DND-41 (cell line): ENCODE results near the gene PDCD11.

Experiments used
- ATAC-seq: fragments of 200-7000 bp; cut with Tn5 transposase; 3 replicates; pipeline ENCODE4 v1.9.1; 2021; ENCODE audit warnings: low read depth; ENCODE audit not compliant: insufficient read depth
- DNase-seq: peaks from one replicate; pipeline ENCODE4 v3.0.0-alpha.2; 2020
- H2AFZ ChIP-seq: 2 replicates; pipeline ENCODE4 v1.6.0; 2012; ENCODE audit warnings: low read depth, low read length
- H3K27ac ChIP-seq: 2 replicates; pipeline ENCODE4 v1.5.1; 2012; ENCODE audit warnings: low read length, inconsistent platforms
- H3K27me3 ChIP-seq: fragments of 200-600 bp; sonication (generic); 2 replicates; pipeline ENCODE4 v1.6.0; 2012; ENCODE audit warnings: low read length, mild to moderate bottlenecking, inconsistent platforms; ENCODE audit not compliant: insufficient read depth, poor library complexity
- H3K36me3 ChIP-seq: 2 replicates; pipeline ENCODE4 v1.5.1; 2012; ENCODE audit warnings: low read length, inconsistent platforms; ENCODE audit not compliant: insufficient read depth
- H3K4me1 ChIP-seq: 2 replicates; pipeline ENCODE4 v1.5.1; 2012; ENCODE audit warnings: mild to moderate bottlenecking, low read length; ENCODE audit not compliant: insufficient read depth
- H3K4me2 ChIP-seq: 2 replicates; pipeline ENCODE4 v1.6.0; 2012; ENCODE audit warnings: mild to moderate bottlenecking, moderate library complexity, low read length, inconsistent platforms; ENCODE audit not compliant: insufficient read depth
- H3K4me3 ChIP-seq, 2 experiments: fragments of 200-600 bp in 1 of 2; shearing (Covaris generic) in 1 of 2; 2 replicates each; pipeline ENCODE4 v1.5.1; 2012 to 2016; ENCODE audit warnings: inconsistent platforms in 2 of 2, low read length in 2 of 2, mild to moderate bottlenecking in 2 of 2, low read depth in 1 of 2, moderate library complexity in 1 of 2
- H3K79me2 ChIP-seq: 2 replicates; pipeline ENCODE4 v1.6.0; 2012; ENCODE audit warnings: low read length, inconsistent platforms; ENCODE audit not compliant: insufficient read depth
- H3K9ac ChIP-seq: 2 replicates; pipeline ENCODE4 v1.6.0; 2012; ENCODE audit warnings: low read depth, mild to moderate bottlenecking, inconsistent platforms, low read length, moderate library complexity
- H3K9me3 ChIP-seq: 2 replicates; pipeline ENCODE4 v1.5.1; 2012; ENCODE audit warnings: low read length, moderate library complexity, mild to moderate bottlenecking, inconsistent platforms; ENCODE audit not compliant: insufficient read depth, severe bottlenecking
- H4K20me1 ChIP-seq: 2 replicates; pipeline ENCODE4 v1.6.0; 2012; ENCODE audit warnings: low read length; ENCODE audit not compliant: insufficient read depth
- EZH2 ChIP-seq: IDR thresholded peaks from 3 replicates; pipeline ENCODE4 v1.6.1; 2012; ENCODE audit warnings: borderline replicate concordance, low read depth, mild to moderate bottlenecking, moderate library complexity, low read length, inconsistent platforms; ENCODE audit not compliant: severe bottlenecking
- TF ChIP-seq, protein P1 (sequence below): IDR thresholded peaks from 2 replicates; pipeline ENCODE4 v1.5.1; 2012; ENCODE audit warnings: borderline replicate concordance, low read length, moderate library complexity, mild to moderate bottlenecking; ENCODE audit not compliant: poor library complexity, severe bottlenecking; ENCODE audit errors: extremely low read depth

The PDCD11 gene

DNA sequence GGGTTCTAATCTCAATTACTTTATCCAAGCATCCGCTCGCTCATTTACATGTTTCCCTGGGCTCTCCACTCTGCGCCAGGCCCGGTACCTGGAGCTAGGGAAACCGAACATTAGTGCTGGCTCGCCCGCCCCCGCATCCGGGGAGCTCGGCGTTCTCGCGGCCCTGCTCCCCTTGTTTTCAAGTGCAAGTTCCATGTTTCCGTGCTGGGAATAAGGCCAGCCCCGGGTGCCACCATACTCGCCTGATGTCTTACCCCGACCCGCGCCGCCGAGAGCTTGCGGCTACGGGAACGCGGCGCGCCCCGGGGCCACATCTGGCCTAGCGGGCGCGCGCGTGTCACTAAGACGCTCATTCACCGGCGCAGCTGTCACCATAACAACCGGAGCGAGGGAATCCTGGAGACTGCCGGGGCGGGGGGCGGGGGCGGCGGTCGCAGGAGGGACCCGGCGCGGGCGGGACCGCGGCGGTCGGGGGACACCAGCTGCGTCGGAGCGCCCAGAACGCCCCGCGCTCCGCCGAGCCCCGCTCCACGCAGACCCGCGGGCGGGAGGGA lies 97.0 kb downstream of the PDCD11 start, which contains the start of gene NEURL1:
Gene NEURL1, plus strand, starts transcription at position 344 of the 554 bp plus-strand sequence. CDS start 683 bp downstream, outside the sequence.
- H3K36me3 ChIP-seq = no peaks in the 10 kb centered on the region
- DNase-seq (no peak), ATAC-seq (no peak)
- H4K20me1 ChIP-seq = no peaks in the 10 kb centered on the region
- no peak for TF ChIP-seq EZH2
- TF ChIP-seq, protein P1, sequence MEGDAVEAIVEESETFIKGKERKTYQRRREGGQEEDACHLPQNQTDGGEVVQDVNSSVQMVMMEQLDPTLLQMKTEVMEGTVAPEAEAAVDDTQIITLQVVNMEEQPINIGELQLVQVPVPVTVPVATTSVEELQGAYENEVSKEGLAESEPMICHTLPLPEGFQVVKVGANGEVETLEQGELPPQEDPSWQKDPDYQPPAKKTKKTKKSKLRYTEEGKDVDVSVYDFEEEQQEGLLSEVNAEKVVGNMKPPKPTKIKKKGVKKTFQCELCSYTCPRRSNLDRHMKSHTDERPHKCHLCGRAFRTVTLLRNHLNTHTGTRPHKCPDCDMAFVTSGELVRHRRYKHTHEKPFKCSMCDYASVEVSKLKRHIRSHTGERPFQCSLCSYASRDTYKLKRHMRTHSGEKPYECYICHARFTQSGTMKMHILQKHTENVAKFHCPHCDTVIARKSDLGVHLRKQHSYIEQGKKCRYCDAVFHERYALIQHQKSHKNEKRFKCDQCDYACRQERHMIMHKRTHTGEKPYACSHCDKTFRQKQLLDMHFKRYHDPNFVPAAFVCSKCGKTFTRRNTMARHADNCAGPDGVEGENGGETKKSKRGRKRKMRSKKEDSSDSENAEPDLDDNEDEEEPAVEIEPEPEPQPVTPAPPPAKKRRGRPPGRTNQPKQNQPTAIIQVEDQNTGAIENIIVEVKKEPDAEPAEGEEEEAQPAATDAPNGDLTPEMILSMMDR = no peak
- H3K79me2 ChIP-seq = no peaks in the 10 kb centered on the region
- H3K27ac ChIP-seq = no peak within 1 kb of the TSS
- no peak within 1 kb of the TSS for H2AFZ ChIP-seq
- H3K4me1 ChIP-seq = no peaks in the 10 kb centered on the region
- no peak within 1 kb of the TSS for H3K4me2 ChIP-seq
- H3K9me3 ChIP-seq = no peaks in the 10 kb centered on the region
- H3K27me3 ChIP-seq = peaks cover 17% of the 10 kb centered on the region
- no peak within 1 kb of the TSS for H3K9ac ChIP-seq
- H3K4me3 ChIP-seq = no peak within 1 kb of the TSS

- Histone ChIP-seq H3K9ac (no peak overlapping the region), H4K20me1 (no peaks in the 10 kb centered on the region), H3K79me2 (no peaks in the 10 kb centered on the region), H2AFZ (no peak overlapping the region), H3K27me3 (peaks cover 20% of the 10 kb centered on the region), H3K4me1 (no peaks in the 10 kb centered on the region), H3K4me2 (no peak overlapping the region), H3K36me3 (no peaks in the 10 kb centered on the region), H3K9me3 (no peaks in the 10 kb centered on the region), H3K27ac (no peak overlapping the region), H3K4me3 (no peak overlapping the region)
- no peak for TF ChIP-seq EZH2
- TF ChIP-seq, protein P1 = no peak
- no peak for ATAC-seq
- DNase-seq = no peak
Measured at GRCh38 chr10:103493916-103494877, 97.8 kb downstream of the PDCD11 start.

GRCh38 chr10:103495321-103495720 lies 98.9 kb downstream of the PDCD11 start:
- no peak for ATAC-seq
- no peaks in the 10 kb centered on the region for H3K4me1 ChIP-seq

More at GRCh38 chr10:103495321-103495720, 98.9 kb downstream of the PDCD11 start:
- no peak for DNase-seq
- Histone ChIP-seq H3K9me3 (no peaks in the 10 kb centered on the region), H3K27me3 (peaks cover 29% of the 10 kb centered on the region), H3K36me3 (no peaks in the 10 kb centered on the region), H3K27ac (no peak overlapping the region), H4K20me1 (no peaks in the 10 kb centered on the region), H3K9ac (no peak overlapping the region), H3K79me2 (no peaks in the 10 kb centered on the region), H3K4me2 (no peak overlapping the region), H3K4me3 (no peak overlapping the region), H2AFZ (no peak overlapping the region)
- TF ChIP-seq EZH2 = no peak
- TF ChIP-seq, protein P1 = no peak
